Frontal cortex (tissue), 4 donors: ENCODE measurements around the gene PEX14. TPM values are rescaled to one million over a fixed set of nuclear protein-coding genes. Genes with fewer than 3 reads are reported as not detected.
"Not testable (repeated sequence)": the region's sequence is repeated elsewhere in the genome, so short reads cannot be mapped to it uniquely, and the experiment has no call there.

Experiments used
- DNase-seq, 2 donors: peaks; one replicate each; pipeline ENCODE4 v3.0.0; 2012; ENCODE audit warnings: low spot score in 2 of 2
- FAIRE-seq: peaks from 2 replicates; lab custom pipeline; 2012; peaks lifted over from hg19 to GRCh38; lab: Jason Lieb, UNC
- total RNA-seq: library from RNA; depleted of rRNA; stranded (reverse); fragments of >200 nt; gene quantifications from one replicate; pipeline ENCODE4 v1.2.3, GENCODE V29; 2014
- donor health status: control.
- donor health status: control.
- donor health status: control.

The PEX14 gene
- total RNA-seq, 1 donor from 2014 or later = 6.1 TPM

DNA sequence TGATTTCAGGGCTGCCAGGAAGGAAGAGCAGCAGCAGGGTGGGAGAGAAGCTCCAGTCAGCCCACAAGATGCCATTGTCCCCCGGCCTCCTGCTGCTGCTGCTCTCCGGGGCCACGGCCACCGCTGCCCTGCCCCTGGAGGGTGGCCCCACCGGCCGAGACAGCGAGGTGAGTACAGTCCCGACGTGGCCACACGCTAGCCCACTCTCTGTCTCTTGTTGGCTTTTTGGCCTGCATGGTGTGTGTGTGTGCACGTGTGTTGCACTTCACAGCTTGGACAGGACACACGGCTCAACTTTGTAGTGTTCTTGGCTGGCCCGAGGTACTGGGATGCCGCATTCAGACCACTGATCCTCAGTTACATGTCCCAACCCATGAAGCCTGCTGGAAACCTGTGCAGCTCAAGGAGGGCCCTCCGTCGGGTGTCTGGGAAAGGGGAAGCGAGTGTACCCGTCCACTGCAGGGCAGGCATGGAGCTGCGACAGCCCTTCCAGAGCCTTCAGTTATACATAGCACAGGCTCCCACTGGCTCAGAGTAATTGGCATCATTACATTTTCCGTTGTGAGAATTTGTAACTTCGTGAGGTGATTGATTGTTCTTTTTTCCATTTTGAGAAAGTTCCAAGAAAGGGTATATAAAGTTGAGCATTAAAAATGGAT, 24.5 kb upstream of the PEX14 start:
- no peak for FAIRE-seq
- no peak for DNase-seq

DNA sequence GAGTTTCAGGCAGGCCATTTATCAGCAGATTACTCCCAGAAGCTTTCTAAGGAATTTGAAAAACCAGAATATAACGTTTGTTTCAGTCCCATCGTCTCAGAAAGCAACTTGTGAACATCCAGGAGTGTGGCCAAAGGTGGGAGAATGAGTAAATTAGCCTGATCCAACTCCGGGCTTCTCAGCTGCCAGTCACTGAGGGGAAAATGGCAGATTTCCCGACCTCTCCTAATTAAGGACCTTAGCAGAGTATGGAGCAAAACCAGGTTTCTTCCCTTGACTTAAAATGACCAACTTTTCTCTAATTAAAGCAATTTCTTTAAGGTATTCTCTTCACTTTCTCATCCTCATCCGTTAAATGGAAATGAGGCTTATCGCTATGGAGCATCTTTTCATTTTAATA, 23.9 kb upstream of the PEX14 start:
- FAIRE-seq = no peak
- DNase-seq = no peak

DNA sequence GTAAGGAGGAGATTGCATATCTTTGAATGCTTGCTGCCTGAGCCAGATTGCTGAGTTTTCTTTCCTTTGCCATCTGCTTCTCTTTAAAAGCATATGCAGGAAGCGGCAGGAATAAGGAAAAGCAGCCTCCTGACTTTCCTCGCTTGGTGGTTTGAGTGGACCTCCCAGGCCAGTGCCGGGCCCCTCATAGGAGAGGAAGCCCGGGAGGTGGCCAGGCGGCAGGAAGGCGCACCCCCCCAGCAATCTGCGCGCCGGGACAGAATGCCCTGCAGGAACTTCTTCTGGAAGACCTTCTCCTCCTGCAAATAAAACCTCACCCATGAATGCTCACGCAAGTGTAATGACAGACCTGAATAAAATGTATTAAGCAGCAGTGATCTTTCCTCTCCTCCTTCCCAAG, 23.5 kb upstream of the PEX14 start:
- FAIRE-seq (no peak), DNase-seq (no peak)

DNA sequence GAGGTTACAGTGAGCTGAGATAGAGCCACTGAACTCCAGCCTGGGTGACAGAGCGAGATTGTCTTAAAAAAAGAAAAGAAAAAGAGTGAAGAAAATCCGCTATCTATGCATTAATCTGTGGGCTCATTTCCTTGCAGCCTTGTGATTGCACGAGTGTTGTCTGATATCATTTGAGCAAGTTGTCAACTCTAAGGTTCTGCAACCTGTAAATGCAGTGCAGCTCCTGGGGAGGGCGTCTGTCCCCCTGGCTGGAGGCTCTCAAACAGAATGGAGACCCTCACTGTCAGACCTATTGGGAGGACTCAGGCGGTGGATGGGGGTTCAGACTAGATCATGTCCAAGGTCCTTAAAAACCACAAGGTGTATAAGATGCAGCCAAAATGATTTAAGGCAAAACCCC, 18.7 kb upstream of the PEX14 start:
- FAIRE-seq (no peak), DNase-seq (no peak)

DNA sequence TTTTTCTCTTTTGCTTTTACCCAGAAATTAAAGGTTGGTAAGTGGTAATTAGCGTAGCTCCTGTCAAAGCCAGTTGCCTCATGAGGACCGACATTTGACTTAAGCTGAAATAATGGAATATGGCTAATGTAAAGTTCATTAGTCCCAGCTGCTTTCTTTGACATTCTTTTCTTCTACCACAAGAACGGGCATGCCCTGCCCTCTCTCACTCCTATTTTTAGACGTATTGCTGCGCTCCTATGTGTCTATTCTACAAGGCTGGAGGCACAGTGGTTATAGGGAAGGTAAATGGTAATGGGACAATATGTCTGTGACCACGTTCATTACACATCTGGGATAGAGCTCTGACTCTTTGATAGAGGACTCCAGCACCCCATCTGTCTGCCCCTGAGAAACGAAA, 18.1 kb upstream of the PEX14 start:
- no peak for FAIRE-seq

DNA sequence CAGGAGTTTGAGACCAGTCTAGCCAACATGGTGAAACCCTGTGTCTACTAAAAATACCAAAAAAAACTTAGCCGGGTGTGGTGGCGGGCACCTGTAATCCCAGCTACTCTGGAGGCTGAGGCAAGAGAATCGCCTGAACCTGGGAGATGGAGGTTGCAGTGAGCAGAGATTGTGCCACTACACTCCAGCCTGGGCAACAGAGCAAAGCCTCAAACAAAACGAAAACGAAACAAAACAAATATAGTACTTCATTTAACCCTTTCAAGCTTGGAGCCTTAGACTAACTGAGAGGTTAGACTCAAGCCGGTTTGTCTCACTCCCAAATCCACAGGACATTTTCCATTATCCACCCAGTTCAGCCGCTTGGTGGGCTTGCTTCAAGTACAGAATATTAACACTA, 17.3 kb upstream of the PEX14 start:
- DNase-seq, FAIRE-seq: not testable (repeated sequence)

More for the DNA sequence above, 18.1 kb upstream of the PEX14 start:
- no peak for DNase-seq

DNA sequence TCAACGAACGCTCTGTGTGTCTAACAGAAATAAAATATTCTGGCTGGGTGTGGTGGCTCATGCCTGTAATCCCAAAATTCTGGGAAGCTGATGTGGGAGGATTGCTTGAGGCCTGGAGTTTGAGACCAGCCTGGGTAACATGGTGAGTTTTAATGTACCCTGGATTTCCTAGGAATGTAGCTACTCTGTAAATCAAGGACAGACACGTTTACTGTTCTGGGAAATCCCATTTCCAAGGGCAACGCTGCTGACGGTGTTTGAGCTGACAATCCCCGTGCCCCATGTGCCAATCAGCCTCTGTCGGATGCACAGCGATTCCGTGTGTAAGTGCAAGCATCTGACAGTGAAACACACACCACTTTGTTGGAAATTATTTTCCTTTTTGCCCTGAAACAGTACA, 16.9 kb upstream of the PEX14 start:
- DNase-seq = no peak
- FAIRE-seq = no peak

DNA sequence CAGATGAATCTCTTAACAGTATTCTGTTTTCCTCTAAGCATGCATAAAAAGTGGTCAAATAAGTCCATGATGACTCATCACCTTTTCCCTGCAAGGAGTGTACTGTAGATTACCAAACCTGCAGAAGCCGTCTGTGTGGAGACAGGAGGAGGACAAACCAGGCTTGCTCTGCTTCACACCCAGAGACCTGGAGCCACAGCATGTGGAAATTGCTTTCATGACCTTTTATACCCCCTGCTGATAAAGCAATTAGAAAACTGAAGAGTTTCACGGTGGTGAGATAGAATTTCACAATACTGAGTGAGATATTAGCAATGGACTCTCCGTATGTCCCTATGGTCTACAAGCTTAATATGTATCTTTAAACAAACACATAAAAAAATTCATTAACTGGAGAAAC, 15.6 kb upstream of the PEX14 start:
- FAIRE-seq (no peak), DNase-seq (no peak)

DNA sequence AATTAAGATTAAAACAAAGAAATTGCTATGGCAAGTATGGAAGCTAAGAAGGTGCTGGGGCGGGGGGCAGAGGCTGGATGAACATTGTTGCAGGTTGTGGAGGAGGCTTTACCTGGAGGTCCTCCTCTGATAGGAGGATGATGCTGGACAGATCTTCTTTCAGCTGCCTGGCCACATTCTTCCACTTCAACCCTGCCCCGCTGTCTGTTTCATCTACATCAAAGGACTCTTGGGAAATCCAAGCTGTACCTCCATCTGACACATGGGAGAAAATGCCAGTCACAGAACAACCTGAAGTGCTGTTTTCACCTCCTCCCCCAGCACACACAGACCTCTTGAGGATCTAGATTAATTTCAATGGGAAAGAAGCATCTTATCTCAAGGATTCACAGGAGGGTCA, 7.7 kb upstream of the PEX14 start:
- DNase-seq (no peak), FAIRE-seq (no peak)

DNA sequence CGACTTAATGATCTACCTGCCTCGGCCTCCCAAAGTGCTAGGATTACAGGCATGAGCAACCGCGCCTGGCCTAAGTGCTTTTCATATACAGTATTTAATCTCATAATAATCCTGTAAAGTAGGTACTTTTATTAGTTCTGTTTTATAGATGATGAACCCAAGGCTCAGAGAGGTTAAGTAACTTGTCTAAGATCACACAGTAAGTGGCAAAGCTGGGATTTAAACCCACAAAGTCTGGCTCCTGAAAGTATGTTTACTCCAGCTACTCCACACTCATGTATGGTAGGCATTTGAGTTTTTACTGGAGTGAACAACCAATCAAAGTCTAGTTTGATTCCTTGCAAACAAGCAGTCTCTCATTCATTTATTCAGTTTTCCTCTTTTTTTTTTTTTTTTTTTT, 4.7 kb upstream of the PEX14 start:
- DNase-seq (no peak), FAIRE-seq (no peak)

DNA sequence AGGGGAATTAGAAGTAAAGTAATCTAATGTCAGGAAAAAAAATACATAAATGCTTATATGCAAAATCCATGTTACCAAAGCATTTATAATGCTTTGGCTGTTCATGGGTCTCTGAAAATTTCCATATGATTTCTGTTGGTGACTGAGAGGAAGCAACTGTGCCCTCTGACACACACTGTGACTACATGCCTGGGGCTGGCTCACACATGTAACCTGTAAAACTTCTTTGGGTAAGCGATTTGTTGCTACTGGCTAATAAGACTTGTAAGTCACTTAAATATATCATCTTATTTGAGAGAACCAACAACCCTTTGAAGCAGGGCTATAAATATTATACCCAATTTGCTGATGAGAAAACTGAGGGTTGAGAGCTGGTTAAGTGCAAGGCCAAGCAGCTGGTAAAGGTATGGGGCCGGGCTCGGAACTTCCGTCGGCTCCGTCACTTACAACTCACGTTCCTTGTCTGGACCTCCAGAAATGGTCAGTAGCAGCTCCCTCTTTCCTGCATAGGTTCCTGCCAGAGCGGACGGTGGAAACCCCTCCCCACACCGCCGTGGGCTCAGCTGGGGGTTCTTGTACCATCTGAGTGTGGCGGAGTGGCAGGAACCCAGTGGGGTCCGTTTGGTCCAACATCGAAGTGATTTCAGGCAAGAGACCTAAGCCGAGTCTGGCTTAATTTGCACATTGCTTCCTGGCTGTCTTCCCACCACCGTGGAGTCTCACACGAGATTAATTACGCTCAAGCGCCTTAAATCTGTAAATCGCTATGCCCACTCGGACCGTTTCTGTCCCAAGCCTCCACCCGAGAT, 3.1 kb upstream of the PEX14 start:
- no peak for DNase-seq
- no peak for FAIRE-seq

DNA sequence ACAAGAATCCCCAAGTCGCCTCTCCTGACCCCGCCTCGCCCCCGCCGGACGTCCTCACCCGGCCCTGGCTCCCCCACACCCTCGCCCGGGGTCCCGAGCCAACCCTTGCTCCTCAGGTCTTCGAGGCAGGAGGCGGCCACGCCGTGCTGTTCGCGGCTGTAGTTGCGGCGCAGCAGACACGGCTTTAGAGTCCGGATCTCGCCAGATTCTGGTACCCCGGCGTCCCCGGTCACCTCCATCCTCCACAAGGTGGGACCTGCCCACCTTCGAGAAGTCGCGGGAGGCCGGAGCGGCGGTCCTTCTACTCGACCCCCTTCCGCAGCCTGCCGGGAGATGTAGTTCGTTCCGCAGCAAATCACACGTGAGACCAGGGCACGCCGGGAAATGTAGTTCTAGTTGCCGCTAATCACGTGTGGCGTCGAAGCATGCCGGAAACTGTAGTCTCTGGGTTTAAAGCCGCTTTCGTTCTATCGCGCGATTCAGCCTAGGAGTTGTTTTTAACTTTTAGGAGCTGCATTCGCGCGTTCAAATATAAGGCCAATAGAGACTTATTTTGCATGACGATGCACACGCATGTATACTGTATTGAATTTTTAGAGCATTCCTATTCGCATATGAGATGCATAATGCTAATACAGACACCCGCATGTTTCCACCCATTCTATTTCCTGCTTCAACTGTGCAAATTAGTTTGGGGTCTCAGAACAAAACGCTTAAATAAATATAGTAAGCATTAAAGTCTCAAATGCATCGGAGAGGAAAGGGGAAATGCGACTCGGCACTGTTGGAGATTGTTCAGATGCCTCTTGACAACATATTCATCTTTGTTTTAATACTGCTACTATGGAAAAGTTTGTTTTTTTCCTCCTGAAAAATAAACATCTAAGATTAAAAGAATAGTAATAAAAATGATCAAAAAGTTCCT, 2.3 kb upstream of the PEX14 start, which contains the start of gene DFFA:
Gene DFFA, minus strand, starts transcription at position 310 of the 925 bp plus-strand sequence. Its CDS starts 71 bp downstream, at position 239.
- no peak for FAIRE-seq
- DNase-seq = peak; percentile 89 to 92

DNA sequence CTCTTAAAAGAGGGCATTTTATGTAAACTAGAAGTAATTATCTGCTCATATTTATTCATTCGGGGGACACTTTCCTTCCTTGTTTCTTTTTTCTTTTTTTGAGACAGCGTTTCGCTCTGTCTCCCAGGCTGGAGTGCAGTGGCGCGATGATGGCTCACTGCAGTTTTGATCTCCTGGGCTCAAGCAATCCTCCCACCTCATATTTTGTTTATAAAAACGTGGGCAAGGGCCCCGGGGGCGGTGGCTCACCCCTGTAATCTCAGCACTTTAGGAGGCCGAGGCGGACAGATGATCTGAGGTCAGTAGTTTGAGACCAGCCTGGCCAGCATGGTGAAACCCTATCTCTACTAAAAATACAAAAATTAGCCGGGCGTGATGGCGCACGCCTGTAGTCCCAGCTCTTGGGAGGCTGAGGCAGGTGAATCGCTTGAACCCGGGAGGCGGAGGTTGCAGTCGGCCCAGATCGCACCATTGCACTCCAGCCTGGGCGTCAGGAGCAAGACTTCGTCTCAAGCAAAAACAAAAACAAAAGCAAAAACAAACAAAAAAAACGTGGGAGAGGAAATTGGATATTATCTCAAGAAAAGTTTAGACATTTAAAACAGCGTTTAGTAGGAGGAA, 1.5 kb upstream of the PEX14 start:
- no peak for FAIRE-seq
- DNase-seq = no peak

DNA sequence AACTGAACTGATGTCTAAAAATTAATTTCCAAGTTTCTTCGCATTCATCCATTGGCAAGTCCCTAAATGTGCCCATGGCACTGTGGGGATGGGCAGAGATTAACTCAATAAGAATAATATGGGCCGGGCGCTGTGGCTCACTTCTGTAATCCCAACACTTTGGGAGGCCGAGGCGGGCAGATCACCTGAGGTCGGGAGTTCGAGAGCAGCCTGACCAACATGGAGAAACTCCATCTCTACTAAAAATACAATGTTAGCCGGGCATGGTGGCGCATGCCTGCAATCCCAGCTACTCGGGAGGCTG, 489 bp upstream of the PEX14 start:
- not testable (repeated sequence) for FAIRE-seq

DNA sequence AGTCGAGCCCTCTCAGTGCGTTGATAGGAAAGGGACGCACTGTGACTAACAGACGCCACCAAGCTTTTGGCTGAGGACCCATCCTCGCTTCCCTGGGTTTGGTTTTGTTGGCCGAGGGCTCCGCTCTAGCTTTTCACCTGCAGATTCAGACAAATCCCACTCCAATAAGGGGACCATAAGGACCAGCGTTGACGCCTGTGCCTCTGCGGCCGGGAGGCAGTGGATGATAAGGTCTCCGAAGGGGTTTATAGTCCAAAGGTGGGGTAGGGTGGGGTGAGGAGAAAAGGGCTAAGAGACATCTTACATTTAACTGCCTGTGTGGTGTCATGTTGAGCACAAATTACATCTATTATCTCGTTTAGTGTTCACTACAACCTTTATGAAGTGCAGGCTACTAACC, 760 bp downstream of the PEX14 start:
- DNase-seq (no peak), FAIRE-seq (no peak)

More for the DNA sequence above, 489 bp upstream of the PEX14 start:
- DNase-seq = not testable (repeated sequence)

DNA sequence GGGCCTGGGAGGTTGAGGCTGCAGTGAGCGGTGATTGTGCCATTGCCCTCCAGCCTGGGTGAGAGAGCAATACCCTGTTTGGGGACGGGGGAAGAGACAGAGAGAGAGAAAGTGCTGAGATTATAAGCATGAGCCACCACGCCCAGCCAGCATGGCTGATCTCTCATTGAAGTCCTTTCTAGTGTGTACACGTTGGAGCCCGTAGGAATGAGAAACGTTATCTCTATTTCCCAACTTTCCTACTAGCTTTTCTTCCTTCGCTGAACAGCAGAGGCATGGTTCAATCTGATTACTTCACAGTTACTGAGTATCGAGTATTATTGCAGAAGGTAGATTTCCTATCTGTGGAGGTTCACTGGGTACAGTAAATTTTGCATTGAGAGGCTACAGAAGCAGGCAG, 4.5 kb downstream of the PEX14 start:
- FAIRE-seq (no peak), DNase-seq (no peak)

DNA sequence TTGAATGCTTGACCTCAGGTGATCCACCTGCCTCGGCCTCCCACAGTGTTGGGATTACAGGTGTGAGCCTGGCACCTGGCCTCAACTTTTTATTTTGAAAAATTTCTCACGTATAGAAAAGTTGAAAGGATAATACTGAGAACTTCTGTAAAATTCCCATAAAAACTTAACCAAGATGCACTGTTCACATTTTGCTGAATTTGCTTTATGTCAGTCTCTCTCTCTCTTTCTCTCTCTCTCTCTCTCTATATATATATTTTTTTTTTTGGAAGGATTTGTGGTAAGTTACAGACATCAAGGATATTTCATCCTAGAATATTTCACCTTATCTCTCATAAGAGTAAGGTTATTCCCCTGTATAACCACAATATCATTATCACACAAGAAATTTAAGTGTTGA, 5.9 kb downstream of the PEX14 start:
- DNase-seq (no peak), FAIRE-seq (no peak)

DNA sequence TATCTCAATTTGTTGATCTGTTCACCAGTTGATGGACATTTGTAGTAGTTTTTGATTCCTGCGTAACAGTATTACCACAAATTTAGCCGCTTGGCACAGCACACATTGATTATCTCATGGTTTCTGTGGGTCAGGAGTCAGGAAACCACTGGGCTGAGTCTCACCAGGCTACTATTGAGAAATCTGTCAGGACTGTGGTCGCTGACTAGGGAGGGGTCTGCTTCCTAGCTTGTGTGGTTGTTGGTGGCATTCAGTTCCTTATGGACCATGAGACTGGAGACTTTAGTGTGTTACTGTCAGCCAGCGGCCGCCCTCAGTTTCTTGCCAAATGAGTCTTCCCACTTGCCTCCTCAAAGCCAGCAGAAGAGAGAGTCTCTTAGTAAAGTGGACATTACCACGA, 9.8 kb downstream of the PEX14 start:
- no peak for DNase-seq
- FAIRE-seq = no peak

DNA sequence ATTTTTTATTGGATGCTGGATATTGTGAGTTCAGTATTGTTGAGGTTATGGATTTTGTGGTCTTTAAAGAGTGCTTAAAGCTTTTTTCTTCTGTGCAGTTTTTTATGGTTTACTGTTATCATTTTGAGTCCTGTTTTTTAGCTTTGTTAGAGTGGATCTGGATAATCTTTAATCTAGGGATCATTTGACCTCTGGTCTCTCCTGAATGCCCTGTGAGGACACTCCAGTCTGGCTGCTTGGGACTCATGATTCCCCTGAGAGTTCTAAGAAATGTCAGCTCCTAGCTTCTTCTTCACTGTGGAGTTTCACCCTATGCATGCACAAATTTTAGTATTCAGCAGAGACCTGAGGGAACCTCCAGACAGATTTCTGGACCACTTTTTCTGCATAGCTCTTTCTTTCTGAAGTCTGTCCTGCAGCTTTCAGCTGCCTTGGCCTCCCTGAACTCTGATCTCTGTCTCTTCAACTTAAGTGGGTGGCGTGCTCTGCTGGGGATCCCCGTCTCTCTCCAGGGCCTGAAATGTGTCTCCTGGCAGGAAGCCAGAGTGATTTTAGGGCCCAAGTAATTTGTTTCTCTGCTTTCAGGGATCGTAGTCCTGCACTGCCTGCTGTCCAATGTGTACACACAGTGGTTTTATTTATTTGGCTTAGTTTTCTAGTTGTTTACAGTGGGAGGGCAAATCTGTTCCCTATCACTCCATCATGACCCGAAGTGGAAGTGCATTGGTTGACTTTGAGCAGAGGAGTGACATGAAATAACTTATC, 14.7 kb downstream of the PEX14 start:
- FAIRE-seq = no peak
- DNase-seq = no peak
